ENCODE results near the gene DPH7.
A peak's percentile ranks its signal among the peaks of the same experiment; 100 is the strongest.
"Not testable (repeated sequence)": the region's sequence is repeated elsewhere in the genome, so short reads cannot be mapped to it uniquely, and the experiment has no call there.

DPH7 gene

DNA sequence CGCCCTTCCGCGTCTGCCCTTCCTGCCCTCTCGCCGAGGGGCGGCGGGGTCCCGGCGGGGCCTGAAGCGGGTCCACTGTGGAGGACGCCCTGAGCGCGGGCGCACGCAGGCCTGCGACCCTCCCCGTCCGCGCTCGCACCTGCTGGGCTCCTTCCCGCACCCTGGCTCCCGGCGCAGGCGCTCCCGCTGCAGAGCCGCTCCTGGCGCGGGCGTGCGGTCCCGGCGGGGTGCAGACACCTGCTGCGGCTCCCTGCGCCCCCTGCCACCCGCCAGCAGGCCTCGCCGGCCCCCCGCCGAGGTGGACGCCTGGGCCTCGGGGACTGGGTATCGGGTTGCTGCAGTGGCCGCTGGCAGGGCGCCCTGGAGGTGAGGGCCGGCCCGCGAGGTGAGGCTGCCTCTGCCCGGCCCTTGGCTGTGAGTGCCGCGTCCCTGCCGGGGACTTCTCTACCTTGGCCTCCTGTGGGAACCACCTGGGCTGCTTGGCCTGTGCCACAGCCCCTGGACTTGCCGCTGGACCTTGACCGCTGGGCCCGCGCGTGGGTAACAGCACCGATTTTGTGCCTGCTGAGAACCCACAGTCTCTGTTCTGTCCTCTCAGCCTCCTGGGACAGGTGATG is 27.4 kb upstream of the DPH7 start:
- peak; percentile 45 for DNase-seq

GRCh38 chr9:137605121-137606004 is 26.6 kb upstream of the DPH7 start, which contains the start of gene ARRDC1:
Gene ARRDC1 (plus strand): TSS chr9:137605686. CDS start chr9:137605718, 32 bp downstream.
- peak; percentile 93 for DNase-seq

DNA sequence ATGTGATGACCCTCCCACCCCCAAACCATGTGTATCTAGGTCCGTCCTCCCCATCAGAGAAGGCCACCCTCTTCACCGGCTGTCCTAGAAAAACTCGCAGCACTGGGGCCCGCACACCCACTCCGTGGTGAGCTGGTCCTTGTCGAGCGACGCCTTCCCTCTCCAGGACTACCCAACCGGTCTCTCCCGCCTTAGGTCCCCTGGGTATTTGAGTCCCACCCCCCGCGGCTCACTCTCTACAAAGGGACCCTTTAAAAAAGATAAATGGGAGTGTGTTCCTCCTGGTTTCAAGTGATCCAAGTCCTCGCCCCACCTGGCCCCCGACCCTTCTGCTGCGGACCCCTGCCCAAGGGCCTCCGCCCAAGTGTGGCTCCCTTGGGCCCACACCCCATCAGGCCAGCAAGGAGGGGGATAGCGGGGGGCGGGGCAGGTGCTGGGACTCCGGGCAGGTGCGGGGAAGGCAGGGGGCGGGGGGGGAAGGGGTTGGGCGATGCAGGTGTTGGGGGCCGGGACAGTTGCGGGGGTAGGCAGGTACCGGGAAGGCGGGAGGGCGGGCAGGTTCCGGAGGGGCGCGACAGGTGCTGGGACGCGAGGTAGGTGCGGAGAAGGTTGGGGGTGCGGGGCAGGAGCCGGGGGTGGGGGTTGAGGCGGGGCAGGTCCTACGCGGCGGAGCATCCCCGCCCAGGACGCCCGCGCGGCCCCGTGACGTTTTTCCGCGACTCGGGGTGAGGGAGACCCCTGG is 25.8 kb upstream of the DPH7 start:
- no peak for DNase-seq

DNA sequence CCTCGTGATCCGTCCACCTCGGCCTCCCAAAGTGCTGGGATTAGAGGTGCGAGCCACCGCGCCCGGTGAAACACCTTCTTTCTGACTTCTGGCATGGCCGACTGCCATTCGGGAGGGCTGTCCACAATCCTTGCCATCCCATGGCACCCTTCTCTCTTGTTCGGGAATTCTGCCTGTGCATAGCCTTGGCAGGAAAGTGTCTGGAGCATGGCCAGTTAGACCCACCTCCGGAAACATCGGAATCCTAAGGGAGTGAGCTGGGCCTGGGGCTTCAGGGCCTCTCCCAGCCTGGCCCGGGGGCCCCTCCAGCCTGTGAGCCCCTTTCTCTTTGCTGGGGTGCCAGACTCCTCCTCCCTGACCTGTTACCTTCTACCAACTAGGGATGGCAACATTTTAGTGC is 25.2 kb upstream of the DPH7 start:
- DNase-seq = no peak

DNA sequence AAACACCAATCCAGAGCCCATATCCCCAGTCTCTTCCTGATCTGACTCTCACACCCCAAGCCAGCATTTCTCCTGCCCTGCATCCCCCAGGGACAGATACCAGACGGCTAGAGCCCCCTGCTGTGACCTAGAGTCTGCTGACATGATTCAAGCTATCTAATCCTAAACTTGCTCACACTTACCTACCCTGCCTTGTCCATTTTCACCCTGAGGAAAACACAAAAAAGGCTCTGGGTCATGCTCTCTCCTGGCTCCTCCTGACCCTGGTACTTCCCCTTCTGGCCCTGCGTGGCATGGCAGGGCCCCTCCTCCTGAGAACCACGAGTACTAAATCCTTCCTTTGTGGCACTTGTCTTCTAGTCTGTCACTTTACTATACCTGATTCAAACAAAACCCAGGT is 23.9 kb upstream of the DPH7 start:
- no peak for DNase-seq

DNA sequence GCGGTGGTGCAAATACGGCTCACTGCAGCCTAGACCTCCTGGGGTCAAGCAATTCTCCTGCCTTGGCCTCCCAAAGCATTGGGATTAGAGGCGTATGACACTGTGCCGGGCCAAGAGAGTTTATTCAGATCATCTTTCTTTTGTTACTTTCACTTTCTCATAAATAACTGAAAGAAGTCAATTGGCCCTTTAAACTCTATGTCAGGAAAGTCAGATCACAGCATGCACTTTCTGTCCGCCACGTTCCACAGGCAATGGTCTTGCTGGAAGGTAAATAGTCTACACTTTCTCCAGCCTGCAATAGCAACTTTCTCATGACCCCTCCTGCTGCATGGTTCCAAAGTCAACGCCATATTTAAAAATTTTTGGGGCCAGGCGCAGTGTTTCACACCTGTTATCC is 20.2 kb upstream of the DPH7 start:
- no peak for DNase-seq

DNA sequence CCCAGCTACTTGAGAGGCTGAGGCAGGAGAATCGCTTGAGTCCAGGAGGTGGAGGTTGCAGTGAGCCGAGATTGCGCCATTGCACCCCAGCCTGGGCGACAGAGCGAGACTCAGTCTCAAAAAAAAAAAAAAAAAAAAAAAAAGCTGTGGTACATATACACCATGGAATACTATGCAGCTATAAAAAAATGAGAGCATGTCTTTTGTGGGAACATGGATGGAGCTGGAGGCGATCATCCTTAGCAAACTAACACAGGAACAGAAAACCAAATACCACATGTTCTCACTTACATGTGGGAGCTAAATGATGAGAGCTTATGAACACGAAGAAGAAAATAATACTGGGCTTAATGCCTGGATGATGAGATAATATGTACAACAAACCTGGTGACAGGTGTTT is 17.9 kb upstream of the DPH7 start:
- not testable (repeated sequence) for DNase-seq

GRCh38 chr9:137593176-137593575 is 14.5 kb upstream of the DPH7 start:
- no peak for DNase-seq

DNA sequence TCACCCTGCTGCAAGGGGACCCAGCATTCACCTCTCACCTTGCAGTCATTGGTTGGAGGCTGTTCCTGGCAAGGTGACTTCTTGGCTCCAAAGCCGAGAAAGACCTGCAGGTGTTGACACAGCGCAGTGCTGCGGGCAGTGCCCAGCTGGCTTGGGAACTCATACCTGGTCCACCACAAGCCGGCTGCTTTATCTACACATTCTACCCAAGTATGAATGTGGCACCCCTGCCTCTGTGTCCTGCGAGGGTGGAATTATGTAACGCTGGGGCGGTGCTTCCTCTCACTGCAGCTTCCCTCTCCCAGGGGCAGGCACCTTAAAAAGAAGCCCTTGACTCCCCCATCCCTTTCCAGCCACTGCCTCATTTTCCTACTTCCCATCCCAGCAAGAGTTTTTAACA is 14.0 kb upstream of the DPH7 start:
- no peak for DNase-seq

GRCh38 chr9:137590469-137591383 is 12.0 kb upstream of the DPH7 start, which contains the start of gene ZMYND19:
Gene ZMYND19 (minus strand): TSS chr9:137590512. CDS start chr9:137590263, 249 bp downstream.
- peak; percentile 95 for DNase-seq

- DNase-seq = no peak
Observed at GRCh38 chr9:137590123-137590468, 11.4 kb upstream of the DPH7 start.

- no peak for DNase-seq
Observed at GRCh38 chr9:137589441-137590122, 10.9 kb upstream of the DPH7 start.

GRCh38 chr9:137588891-137589290 is 10.2 kb upstream of the DPH7 start:
- no peak for DNase-seq

DNA sequence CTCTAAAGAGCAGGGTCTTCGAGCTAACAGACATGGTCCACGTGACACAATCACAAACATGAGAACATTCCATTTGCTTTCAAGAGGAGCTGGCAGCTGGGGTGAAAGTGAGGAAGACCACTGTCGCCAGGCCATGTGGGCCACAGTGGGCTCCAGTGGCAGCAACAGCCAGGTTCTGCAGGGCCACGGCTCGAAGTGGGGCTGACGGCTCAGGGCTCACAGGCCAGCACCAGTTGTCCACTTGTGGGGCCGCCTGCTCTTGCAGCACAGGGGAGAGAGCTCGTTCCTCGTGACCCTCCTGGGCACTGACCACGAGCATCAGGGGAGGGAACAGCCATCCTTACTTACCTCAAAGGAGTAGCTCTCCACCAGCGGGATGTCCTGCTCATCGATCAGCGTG is 9.6 kb upstream of the DPH7 start:
- DNase-seq = no peak

DNA sequence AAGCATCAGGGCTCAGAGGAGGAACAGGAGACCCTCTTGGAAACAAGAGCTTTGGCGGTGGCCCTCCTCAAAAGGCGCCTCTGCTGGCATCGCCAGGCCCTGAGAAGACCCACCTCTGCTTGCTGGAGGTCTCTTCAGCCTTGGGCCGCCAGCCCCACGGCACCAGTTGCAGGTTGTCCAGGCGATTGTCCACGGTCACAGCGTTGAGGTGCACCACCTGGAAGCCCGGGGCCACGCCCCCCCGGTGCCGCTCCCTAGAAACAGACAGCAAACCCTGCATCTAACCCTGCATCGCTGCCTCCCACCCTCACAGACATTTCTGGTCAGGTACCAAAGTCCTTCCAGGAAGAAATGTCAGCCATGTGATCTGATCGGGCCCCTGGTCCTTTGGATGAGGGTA is 8.1 kb upstream of the DPH7 start:
- no peak for DNase-seq

- DNase-seq = no peak
Observed at GRCh38 chr9:137583957-137584356, 5.2 kb upstream of the DPH7 start.

DNA sequence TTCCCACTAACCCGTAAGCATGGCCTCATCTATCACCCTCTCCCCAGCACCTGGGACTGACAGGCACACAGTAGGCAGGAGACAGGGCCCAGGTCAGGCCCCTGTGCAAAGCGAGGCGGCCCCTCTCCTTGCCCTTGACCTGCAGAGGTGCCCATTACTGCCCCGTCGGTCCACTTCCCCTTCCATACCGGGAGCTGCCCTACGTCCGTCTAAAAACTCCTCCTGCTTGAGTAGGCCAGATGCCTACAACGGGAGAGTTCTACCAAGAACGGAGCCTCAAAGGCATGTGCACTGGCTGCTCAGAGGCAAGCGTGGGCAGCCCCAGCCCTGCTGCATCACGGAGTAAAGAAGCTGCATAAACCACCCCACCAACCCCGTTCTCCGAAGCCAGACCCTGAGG is 4.6 kb upstream of the DPH7 start:
- DNase-seq = no peak

DNA sequence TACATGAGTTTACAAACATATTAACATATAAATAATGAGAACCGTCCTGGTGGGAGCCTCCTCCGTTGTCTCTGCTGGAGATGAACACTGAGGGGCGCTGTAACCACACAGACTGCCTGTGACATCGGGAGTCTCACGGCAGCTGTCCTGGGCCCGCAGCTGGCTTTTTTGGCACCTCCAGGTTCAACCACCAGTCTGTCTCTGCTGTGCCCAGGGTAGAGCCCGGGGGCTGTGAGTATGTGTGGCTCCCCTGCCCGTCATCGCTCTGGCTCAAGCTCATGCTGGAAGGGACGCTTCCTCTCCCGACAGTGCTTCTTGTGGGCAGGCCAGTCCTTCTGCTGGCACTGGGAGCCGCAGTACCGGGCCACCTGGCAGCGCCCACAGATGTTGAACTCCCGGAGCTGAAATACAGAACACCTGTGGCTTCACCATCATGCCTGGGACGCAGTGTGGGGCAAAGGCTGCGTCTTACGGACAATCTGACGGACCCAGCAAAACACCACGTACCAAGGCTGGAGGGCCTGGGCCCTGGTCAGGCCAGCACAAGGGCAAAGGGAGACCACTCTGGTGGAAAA is 3.6 kb upstream of the DPH7 start:
- DNase-seq = no peak

DNA sequence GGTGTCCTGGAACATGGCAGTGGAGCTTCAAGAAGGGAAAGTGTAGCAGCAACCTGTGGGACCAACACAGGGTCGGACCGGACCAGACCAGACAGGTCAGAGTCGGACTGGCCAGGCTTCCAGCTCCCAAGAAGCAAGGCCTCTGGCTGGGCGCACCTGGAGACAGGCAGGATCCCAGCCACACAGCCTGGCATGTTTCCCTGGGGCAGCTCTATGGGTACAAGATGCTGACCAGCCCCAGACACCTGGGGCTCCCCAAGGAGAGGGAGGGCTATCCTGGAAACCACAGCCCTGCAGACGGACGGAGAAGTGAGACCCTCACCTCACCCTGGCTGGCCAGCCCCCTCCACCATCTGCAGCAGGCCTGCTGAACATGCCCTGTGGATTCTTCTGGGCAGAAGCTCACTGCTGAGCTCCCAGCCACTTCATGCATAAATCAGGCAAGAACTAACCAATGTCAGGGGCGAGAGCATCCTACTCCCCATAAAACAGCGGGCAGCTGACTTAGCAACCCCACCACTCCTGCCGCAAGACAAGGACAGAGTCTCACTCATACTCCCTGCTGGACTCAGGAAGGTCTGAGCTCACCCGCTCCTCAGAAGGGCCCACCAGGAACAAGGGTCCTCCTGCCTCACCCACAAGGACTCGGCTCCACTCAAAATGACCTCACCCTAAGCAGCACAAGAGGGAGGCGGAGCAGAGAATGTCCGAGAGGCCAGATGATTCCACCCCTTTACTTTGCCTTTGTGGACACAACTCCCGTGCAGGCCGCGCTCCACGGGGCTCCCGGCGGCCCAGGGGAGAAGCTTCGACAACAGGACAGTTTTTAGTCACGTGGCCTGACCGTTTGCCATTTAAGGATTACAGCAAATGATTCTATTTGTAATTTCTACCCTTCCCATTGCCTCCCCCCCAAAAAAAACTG is 2.9 kb upstream of the DPH7 start:
- DNase-seq = no peak

DNA sequence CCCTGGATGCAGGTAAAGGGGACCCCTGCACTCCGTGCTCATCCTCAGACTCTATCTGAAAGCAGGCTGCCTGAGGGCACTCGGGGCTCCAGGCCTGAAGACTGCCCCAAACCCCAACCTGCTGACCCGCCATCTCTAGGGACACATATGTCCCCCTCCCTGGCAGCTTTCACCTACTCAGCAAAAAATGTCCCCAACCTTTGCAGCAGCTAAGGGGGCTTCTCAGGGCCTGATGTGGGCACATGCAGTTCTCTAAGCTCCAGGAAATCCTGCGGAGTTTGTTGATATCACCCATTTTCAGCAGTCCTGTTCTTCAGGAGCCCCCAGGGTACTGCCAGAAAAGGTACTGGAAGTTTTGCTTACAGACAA is 2.2 kb upstream of the DPH7 start:
- no peak for DNase-seq
